NCI-H1105 treated with DMSO at 0.1 percent for 48 hours (cell line): ENCODE results near the gene C1orf141.
"Not testable (repeated sequence)": the region's sequence is repeated elsewhere in the genome, so short reads cannot be mapped to it uniquely, and the experiment has no call there.

Source experiments
- DNase-seq: peaks from one replicate; lab custom pipeline; 2025; lab: John Stamatoyannopoulos, UW

C1orf141 gene

GRCh38 chr1:67142931-67143330 is 8.2 kb upstream of the C1orf141 start:
- DNase-seq = no peak

GRCh38 chr1:67141832-67142231 is 7.1 kb upstream of the C1orf141 start:
- not testable (repeated sequence) for DNase-seq

GRCh38 chr1:67140460-67140859 is 5.7 kb upstream of the C1orf141 start:
- DNase-seq = no peak

- DNase-seq = no peak
These were observed 4.2 kb upstream of the C1orf141 start for GRCh38 chr1:67138813-67139499.

- DNase-seq = no peak
These were observed 2.6 kb upstream of the C1orf141 start for GRCh38 chr1:67137307-67137753.

- DNase-seq = no peak
These were observed 584 bp upstream of the C1orf141 start for GRCh38 chr1:67135354-67135753.

GRCh38 chr1:67133177-67133576 is 1.6 kb downstream of the C1orf141 start:
- no peak for DNase-seq

GRCh38 chr1:67130673-67131072 is 4.1 kb downstream of the C1orf141 start:
- DNase-seq = no peak

- no peak for DNase-seq
These were observed 7.8 kb downstream of the C1orf141 start for GRCh38 chr1:67126974-67127373.

GRCh38 chr1:67126111-67126746 is 8.5 kb downstream of the C1orf141 start:
- DNase-seq = no peak

GRCh38 chr1:67124455-67124854 is 10.3 kb downstream of the C1orf141 start:
- DNase-seq = no peak

- DNase-seq = no peak
These were observed 13.7 kb downstream of the C1orf141 start for GRCh38 chr1:67120855-67121619.

- DNase-seq = no peak
These were observed 16.1 kb downstream of the C1orf141 start for GRCh38 chr1:67118646-67119045.

- no peak for DNase-seq
These were observed 16.6 kb downstream of the C1orf141 start for GRCh38 chr1:67118191-67118590.

- no peak for DNase-seq
These were observed 20.6 kb downstream of the C1orf141 start for GRCh38 chr1:67114162-67114561.

GRCh38 chr1:67110352-67110751 is 24.4 kb downstream of the C1orf141 start:
- DNase-seq = no peak

GRCh38 chr1:67105508-67105907 is 29.3 kb downstream of the C1orf141 start:
- DNase-seq = no peak

GRCh38 chr1:67103548-67103947 is 31.2 kb downstream of the C1orf141 start:
- DNase-seq = no peak

- no peak for DNase-seq
These were observed 33.9 kb downstream of the C1orf141 start for GRCh38 chr1:67100833-67101232.

GRCh38 chr1:67097305-67097704 is 37.5 kb downstream of the C1orf141 start:
- no peak for DNase-seq

GRCh38 chr1:67094191-67094590 is 40.6 kb downstream of the C1orf141 start:
- DNase-seq = no peak

GRCh38 chr1:67089685-67090208 is 45.0 kb downstream of the C1orf141 start:
- DNase-seq = no peak

GRCh38 chr1:67088440-67088839 is 46.3 kb downstream of the C1orf141 start:
- DNase-seq = no peak
